Vagina (tissue), 2 donors: ENCODE results near the gene RNASEH2B. TPM values are rescaled to one million over a fixed set of nuclear protein-coding genes. Genes with fewer than 3 reads are reported as not detected.

ENCODE experiments used
- DNase-seq, 2 donors: peaks; one replicate each; pipeline ENCODE4 v3.0.0-alpha.2; 2017; ENCODE audit errors: extremely low spot score in 2 of 2
- H3K27ac ChIP-seq: fragments of 200-600 bp; sonication (generic); one replicate; pipeline ENCODE4 v1.5.1; 2019
- H3K27me3 ChIP-seq: fragments of 200-600 bp; sonication (generic); one replicate; pipeline ENCODE4 v1.5.1; 2019
- H3K36me3 ChIP-seq, 2 donors: fragments of 200-600 bp; sonication (generic); one replicate each; pipeline ENCODE4 v1.5.1; 2017 to 2019
- H3K4me1 ChIP-seq: fragments of 200-600 bp; sonication (generic); one replicate; pipeline ENCODE4 v1.5.1; 2019
- H3K4me3 ChIP-seq, 2 donors: fragments of 200-600 bp; sonication (generic); 1 replicate in 1 of 2; 2 replicates in 1 of 2; pipeline ENCODE4 v1.5.1; 2016 to 2019
- H3K9me3 ChIP-seq: fragments of 200-600 bp; sonication (generic); one replicate; pipeline ENCODE4 v1.5.1; 2019
- POLR2A ChIP-seq, 2 donors: fragments of 450-650 bp; IDR thresholded peaks; one replicate each; pipeline ENCODE4 v1.6.1; 2017; ENCODE audit warnings: antibody characterized with exemption in 2 of 2, mild to moderate bottlenecking in 2 of 2, moderate library complexity in 2 of 2
- POLR2AphosphoS5 ChIP-seq, 2 donors: sonication (generic); formaldehyde crosslinking; IDR thresholded peaks; one replicate each; pipeline ENCODE4 v1.9.0; 2017; ENCODE audit warnings: antibody characterized with exemption in 2 of 2, mild to moderate bottlenecking in 2 of 2, low read depth in 1 of 2; ENCODE audit not compliant: insufficient read depth in 1 of 2
- intact Hi-C: fragments of 100-400 bp; cut with DNase I; formaldehyde crosslinking; loops from one replicate; pipeline ENCODE4 v1.15.1; 2023
- total RNA-seq: library from RNA; depleted of rRNA; stranded (reverse); fragments of >200 nt; gene quantifications from one replicate; pipeline ENCODE4 v1.2.3, GENCODE V29; 2016
- TF ChIP-seq, protein P1 (sequence below), 3 experiments: fragments of 450-650 bp in 2 of 3; fragments of 200-600 bp in 1 of 3; sonication (generic) in 1 of 3; IDR thresholded peaks; one replicate each; pipeline ENCODE4 v1.5.1; 2017 to 2019; ENCODE audit warnings: antibody characterized with exemption in 3 of 3, mild to moderate bottlenecking in 2 of 3, moderate library complexity in 2 of 3

Gene RNASEH2B
- total RNA-seq, 1 donor from 2014 or later = 72.9 TPM

DNA sequence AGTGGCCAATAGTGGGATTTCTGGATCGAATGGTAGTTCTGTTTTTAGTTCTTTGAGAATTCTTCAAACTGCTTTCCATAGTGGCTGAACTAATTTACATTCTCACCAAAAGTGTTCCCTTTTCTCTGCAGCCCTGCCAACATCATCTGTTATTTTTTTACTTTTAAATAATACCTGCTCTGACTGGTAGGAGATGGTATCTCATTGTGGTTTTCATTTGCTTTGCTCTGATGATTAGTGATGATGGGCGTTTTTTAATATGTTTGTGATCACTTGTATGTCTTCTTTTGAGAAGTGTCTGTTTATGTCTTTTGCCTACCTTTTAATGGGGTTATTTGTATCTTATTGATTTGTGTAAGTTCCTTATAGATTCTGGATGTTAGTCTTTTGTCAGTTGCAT, 48.0 kb downstream of the RNASEH2B start:
- Histone ChIP-seq H3K9me3 (no peaks in the 10 kb centered on the region), H3K4me3 (no peak overlapping the region), H3K27me3 (no peaks in the 10 kb centered on the region), H3K4me1 (no peaks in the 10 kb centered on the region), H3K36me3 (peaks cover 0 to 6% of the 10 kb centered on the region in 2 donors), H3K27ac (no peak overlapping the region)
- TF ChIP-seq, protein P1, sequence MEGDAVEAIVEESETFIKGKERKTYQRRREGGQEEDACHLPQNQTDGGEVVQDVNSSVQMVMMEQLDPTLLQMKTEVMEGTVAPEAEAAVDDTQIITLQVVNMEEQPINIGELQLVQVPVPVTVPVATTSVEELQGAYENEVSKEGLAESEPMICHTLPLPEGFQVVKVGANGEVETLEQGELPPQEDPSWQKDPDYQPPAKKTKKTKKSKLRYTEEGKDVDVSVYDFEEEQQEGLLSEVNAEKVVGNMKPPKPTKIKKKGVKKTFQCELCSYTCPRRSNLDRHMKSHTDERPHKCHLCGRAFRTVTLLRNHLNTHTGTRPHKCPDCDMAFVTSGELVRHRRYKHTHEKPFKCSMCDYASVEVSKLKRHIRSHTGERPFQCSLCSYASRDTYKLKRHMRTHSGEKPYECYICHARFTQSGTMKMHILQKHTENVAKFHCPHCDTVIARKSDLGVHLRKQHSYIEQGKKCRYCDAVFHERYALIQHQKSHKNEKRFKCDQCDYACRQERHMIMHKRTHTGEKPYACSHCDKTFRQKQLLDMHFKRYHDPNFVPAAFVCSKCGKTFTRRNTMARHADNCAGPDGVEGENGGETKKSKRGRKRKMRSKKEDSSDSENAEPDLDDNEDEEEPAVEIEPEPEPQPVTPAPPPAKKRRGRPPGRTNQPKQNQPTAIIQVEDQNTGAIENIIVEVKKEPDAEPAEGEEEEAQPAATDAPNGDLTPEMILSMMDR (IDR thresholded peaks at IDR 0.05) = no peak
- no peak for TF ChIP-seq POLR2A (IDR thresholded peaks at IDR 0.05)
- TF ChIP-seq POLR2AphosphoS5 (IDR thresholded peaks at IDR 0.05; ENCODE audit: insufficient read depth in 1 of 2, low read depth in 1 of 2) = no peak
- intact Hi-C loops = no loop called here
- no peak for DNase-seq

DNA sequence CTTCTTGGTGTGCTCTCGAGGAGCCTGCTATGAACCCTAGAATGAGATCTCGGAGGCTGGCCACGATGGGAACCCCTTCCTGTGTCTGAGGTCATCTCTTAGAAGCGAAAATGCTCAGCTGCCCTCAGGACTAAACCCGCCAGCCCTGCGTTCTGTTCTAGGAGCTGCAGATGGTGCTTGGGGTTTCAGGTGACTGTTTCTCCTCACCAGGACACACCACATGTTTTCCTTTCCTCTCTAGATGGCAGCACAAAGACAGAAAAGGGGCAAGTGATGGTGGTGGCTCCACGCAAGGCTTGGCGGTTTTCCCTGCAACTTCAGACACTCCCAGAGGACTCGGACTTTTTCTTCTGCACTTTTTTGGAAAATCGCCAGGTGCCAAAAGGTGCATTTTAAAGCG, 60.1 kb downstream of the RNASEH2B start:
- DNase-seq = no peak
- TF ChIP-seq POLR2AphosphoS5 (IDR thresholded peaks at IDR 0.05; ENCODE audit: insufficient read depth in 1 of 2, low read depth in 1 of 2) (no peak), POLR2A (IDR thresholded peaks at IDR 0.05) (no peak)
- TF ChIP-seq, protein P1 (IDR thresholded peaks at IDR 0.05) = no peak
- intact Hi-C loops = no loop called here
- no peak overlapping the region for H3K4me3 ChIP-seq
- no peaks in the 10 kb centered on the region for H3K9me3 ChIP-seq
- H3K4me1 ChIP-seq = no peaks in the 10 kb centered on the region
- H3K27me3 ChIP-seq = no peaks in the 10 kb centered on the region
- H3K36me3 ChIP-seq = no peaks in the 10 kb centered on the region
- no peak overlapping the region for H3K27ac ChIP-seq

GRCh38 chr13:50970956-50971355, 61.4 kb downstream of the RNASEH2B start:
- H3K36me3 ChIP-seq = no peaks in the 10 kb centered on the region
- H3K9me3 ChIP-seq = no peaks in the 10 kb centered on the region
- H3K4me3 ChIP-seq = no peak overlapping the region
- no peak for DNase-seq
- TF ChIP-seq, protein P1 (IDR thresholded peaks at IDR 0.05) = no peak
- TF ChIP-seq POLR2A (IDR thresholded peaks at IDR 0.05) (no peak), POLR2AphosphoS5 (IDR thresholded peaks at IDR 0.05; ENCODE audit: insufficient read depth in 1 of 2, low read depth in 1 of 2) (no peak)
- H3K27ac ChIP-seq = no peak overlapping the region
- intact Hi-C loops = no loop called here
- H3K27me3 ChIP-seq = no peaks in the 10 kb centered on the region
- no peaks in the 10 kb centered on the region for H3K4me1 ChIP-seq

- Histone ChIP-seq H3K27me3 (no peaks in the 10 kb centered on the region), H3K27ac (no peak overlapping the region), H3K36me3 (no peaks in the 10 kb centered on the region), H3K4me3 (no peak overlapping the region), H3K4me1 (no peaks in the 10 kb centered on the region), H3K9me3 (no peaks in the 10 kb centered on the region)
- intact Hi-C loops = no loop called here
- TF ChIP-seq, protein P1 (IDR thresholded peaks at IDR 0.05) = no peak
- no peak for TF ChIP-seq POLR2AphosphoS5 (IDR thresholded peaks at IDR 0.05; ENCODE audit: insufficient read depth in 1 of 2, low read depth in 1 of 2)
- TF ChIP-seq POLR2A (IDR thresholded peaks at IDR 0.05) = no peak
- DNase-seq = no peak
These were observed 64.7 kb downstream of the RNASEH2B start for GRCh38 chr13:50974268-50974667.

GRCh38 chr13:50979187-50979586, 69.6 kb downstream of the RNASEH2B start:
- Histone ChIP-seq H3K36me3 (no peaks in the 10 kb centered on the region), H3K27me3 (no peaks in the 10 kb centered on the region), H3K4me3 (no peak overlapping the region), H3K27ac (no peak overlapping the region), H3K4me1 (no peaks in the 10 kb centered on the region), H3K9me3 (no peaks in the 10 kb centered on the region)
- no peak for DNase-seq
- TF ChIP-seq POLR2A (IDR thresholded peaks at IDR 0.05) (no peak), POLR2AphosphoS5 (IDR thresholded peaks at IDR 0.05; ENCODE audit: insufficient read depth in 1 of 2, low read depth in 1 of 2) (no peak)
- TF ChIP-seq, protein P1 (IDR thresholded peaks at IDR 0.05) = no peak
- intact Hi-C loops = no loop called here
